ENCODE data around the gene GRAMD1A. TPM values are rescaled to one million over a fixed set of nuclear protein-coding genes. Genes with fewer than 3 reads are reported as not detected.

GRAMD1A gene
- total RNA-seq, 1 donor from 2014 or later, result 90.7 TPM

DNA sequence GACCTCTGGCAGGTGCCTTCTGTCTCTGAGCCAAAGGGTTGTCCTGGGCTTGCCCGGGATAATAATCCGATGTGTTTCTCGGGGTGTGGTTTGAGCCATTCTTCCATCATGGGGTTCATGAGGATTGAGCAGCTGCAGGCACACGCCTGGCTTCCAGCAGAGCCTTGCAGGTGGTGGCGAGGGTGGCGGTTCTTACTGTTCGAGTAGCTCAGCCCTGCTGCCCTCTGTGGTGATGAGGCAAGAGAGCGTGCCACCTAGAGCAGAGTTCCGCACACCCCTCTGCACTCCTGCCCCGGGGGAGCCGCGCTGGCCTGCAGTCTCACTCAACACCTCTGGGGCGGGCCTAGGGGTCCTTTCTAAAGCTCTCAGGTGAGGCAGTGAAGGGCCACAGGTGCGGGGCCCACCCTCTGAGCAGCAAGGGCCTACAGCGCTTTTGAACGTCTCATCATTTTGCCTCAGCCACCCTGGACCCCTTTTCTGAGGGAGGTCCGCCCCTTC is 33.9 kb downstream of the GRAMD1A start:
- no peak for ATAC-seq
- peaks cover 33% of the 10 kb centered on the region for H3K4me1 ChIP-seq
- H3K27ac ChIP-seq, result no peak overlapping the region
- H3K36me3 ChIP-seq, result peaks cover 6% of the 10 kb centered on the region
- H3K9me3 ChIP-seq, result no peaks in the 10 kb centered on the region
- no peaks in the 10 kb centered on the region for H3K27me3 ChIP-seq (ENCODE audit: low read depth)
- TF ChIP-seq, protein P1, sequence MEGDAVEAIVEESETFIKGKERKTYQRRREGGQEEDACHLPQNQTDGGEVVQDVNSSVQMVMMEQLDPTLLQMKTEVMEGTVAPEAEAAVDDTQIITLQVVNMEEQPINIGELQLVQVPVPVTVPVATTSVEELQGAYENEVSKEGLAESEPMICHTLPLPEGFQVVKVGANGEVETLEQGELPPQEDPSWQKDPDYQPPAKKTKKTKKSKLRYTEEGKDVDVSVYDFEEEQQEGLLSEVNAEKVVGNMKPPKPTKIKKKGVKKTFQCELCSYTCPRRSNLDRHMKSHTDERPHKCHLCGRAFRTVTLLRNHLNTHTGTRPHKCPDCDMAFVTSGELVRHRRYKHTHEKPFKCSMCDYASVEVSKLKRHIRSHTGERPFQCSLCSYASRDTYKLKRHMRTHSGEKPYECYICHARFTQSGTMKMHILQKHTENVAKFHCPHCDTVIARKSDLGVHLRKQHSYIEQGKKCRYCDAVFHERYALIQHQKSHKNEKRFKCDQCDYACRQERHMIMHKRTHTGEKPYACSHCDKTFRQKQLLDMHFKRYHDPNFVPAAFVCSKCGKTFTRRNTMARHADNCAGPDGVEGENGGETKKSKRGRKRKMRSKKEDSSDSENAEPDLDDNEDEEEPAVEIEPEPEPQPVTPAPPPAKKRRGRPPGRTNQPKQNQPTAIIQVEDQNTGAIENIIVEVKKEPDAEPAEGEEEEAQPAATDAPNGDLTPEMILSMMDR (IDR thresholded peaks at IDR 0.05), result no peak
- no peak overlapping the region for H3K4me3 ChIP-seq
- intact Hi-C loops (cut with DNase I), result no loop called here
- DNase-seq, result no peak

GRCh38 chr19:35034588-35035382 is 34.7 kb downstream of the GRAMD1A start:
- intact Hi-C loops (cut with DNase I), result no loop called here
- peaks cover 35% of the 10 kb centered on the region for H3K4me1 ChIP-seq
- no peak overlapping the region for H3K4me3 ChIP-seq
- H3K27me3 ChIP-seq (ENCODE audit: low read depth), result no peaks in the 10 kb centered on the region
- DNase-seq (no peak), ATAC-seq (no peak)
- H3K27ac ChIP-seq, result no peak overlapping the region
- H3K9me3 ChIP-seq, result no peaks in the 10 kb centered on the region
- H3K36me3 ChIP-seq, result peaks cover 6% of the 10 kb centered on the region
- TF ChIP-seq, protein P1 (IDR thresholded peaks at IDR 0.05), result no peak

DNA sequence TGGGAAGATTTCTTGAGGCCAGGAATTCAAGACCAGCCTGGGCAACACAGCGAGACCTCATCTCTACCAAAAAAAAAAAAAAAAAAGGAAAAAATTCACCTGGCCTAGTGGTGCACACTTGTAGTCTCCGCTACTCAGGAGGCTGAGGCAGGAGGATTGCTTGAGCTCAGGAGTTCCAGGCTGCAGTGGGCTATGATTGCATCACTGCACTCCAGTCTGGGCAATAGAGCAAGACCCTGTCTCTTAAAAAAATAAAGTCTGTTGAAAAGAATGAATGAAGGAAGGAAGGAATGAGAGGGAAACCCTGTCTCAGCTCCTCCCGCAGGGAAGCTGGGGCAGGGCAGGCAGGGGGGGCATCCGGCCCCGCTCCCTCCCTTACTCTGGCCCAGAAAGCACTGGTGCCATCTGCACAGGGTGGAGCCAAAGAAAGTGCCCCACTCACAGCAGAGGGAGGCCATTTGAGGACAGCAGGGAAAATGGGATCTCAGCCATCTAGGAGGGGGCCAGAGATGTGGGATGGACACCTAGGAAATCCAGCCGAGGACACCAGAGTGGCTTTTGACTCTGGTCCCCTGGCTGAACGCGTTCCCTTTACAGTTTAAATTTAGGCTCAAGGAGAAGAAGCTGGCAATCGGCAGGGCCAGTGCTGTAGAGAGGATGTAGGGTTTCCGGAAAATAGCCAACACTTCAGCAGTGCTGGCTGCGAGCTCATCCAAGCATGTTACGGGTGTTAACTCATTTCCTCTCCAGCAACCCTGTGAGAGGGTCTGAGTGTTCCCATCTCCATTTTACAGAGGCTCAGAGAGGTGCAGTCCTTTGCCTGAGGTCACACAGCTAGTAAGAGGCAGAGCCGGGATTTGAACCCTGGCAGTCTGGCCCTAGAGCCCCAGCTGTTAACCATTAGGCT is 37.8 kb downstream of the GRAMD1A start:
- DNase-seq (no peak), ATAC-seq (no peak)
- Histone ChIP-seq H3K9me3 (no peaks in the 10 kb centered on the region), H3K27me3 (ENCODE audit: low read depth) (no peaks in the 10 kb centered on the region), H3K36me3 (peaks cover 6% of the 10 kb centered on the region), H3K4me1 (peaks cover 51% of the 10 kb centered on the region), H3K27ac (peak overlapping the region; percentile 54), H3K4me3 (no peak overlapping the region)
- intact Hi-C loops (cut with DNase I), result no loop called here
- TF ChIP-seq, protein P1 (IDR thresholded peaks at IDR 0.05), result no peak

- TF ChIP-seq, protein P1 (IDR thresholded peaks at IDR 0.05), result no peak
- intact Hi-C loops (cut with DNase I), result no loop called here
- Histone ChIP-seq H3K4me1 (peaks cover 56% of the 10 kb centered on the region), H3K36me3 (peaks cover 6% of the 10 kb centered on the region), H3K4me3 (peak overlapping the region; percentile 42), H3K27ac (peak overlapping the region; percentile 80), H3K9me3 (no peaks in the 10 kb centered on the region), H3K27me3 (ENCODE audit: low read depth) (no peaks in the 10 kb centered on the region)
- ATAC-seq (no peak), DNase-seq (no peak)
Observed at GRCh38 chr19:35038623-35039512, 38.7 kb downstream of the GRAMD1A start.
